HG03439 (cell line): ENCODE measurements around the gene DRC3.

Experiments
- ATAC-seq: cut with Tn5 transposase; IDR thresholded peaks from one replicate; pipeline ENCODE4 v1.9.1; 2021; ENCODE audit warnings: mild to moderate bottlenecking, moderate library complexity; ENCODE audit not compliant: unreplicated experiment

DRC3 gene

DNA sequence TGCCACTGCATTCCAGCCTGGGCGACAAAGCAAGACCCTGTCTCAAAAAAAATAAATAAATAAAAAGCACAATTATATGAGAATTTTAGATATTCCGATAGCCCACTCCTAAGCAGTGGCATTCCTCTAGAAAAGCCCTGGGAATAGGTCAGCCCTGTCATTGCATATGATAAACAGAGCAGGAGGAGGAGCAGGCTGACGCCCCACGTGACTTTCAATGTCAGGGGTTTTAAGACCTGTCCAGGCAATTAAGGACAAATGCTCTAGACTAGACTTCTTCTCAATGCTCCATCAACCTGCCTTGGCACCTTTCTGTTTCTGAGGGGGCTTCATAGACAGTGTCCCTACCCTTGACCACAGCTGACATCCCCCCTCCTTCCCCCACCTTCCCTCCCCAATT lies 8.0 kb upstream of the DRC3 start:
- ATAC-seq, result no peak

DNA sequence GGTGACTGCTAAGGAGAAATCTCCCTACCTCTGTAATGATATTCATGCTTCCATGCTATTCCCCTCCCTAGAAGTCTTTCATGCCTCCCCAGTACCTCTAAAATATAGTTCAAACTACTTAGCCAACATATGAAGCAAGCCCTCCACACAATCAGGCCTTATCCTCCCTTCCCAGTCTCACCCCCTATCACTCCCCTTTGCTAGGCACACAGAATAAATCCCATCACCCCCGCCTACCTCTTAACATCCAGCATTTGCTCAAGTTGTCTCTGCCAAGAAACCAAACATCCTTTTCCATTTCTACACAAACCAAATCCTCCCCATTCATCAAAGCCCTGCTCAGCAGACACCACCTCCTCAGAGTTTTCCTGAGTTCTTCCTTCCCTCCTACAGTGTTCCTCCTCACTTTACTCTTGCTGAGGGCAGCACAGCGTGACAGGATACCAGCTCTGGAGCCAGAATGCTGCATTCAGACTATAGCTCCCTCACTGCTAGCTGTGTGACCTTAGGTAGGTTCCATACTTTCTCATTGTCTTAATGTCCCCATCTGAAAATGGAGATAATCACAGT lies 7.4 kb upstream of the DRC3 start:
- no peak for ATAC-seq

DNA sequence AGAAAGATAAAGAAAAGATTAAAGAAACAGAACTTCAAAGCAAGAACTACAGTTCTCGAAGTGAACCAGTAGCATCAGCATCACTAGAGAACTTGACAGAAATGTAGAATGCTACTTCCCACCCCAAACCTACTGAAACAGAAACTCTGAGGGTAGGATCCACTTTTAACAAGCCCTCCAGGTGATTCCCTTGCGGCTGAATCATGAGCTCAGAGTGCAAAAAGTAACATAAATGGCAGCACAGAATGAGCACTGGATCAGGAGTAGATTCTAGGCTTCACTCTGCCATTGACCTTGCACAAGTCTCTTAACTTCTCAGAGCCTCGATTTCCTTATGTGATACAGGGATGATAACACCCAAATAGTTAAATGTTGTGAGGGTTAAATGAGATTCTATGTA lies 6.3 kb upstream of the DRC3 start:
- ATAC-seq, result no peak

DNA sequence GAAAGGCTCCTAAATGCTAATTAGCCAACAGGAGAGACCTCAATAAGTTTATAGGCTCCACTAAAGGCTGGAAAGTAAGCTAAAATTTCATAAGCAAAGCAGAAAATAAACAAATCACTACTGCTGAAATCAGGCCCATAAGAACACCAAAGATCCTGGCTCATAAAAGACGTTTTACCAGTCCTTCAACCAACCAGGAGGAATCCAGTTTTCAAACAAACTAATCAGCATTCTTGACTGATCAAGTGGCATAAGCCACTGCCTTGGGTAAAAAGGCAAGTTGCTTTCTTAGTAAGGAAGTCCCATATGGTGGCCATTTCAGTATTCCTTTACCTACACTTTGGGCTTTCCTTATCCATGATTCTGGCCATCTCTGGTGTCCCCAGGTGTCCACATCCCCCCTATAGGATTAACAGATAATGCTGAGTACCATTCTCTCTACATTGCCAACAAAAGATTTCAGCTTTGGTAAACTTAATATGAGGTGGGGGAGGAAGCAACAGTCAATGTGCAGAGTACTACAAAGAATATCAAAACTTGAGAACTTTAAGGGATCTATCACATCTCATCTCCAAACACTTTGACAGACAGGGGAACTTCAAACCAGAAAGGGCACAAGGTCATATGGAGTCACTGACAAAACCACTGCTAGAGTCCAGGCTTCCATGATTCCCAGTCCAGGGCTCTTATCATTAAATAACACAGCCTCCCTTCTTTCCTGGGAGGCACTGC lies 1.8 kb upstream of the DRC3 start:
- no peak for ATAC-seq

DNA sequence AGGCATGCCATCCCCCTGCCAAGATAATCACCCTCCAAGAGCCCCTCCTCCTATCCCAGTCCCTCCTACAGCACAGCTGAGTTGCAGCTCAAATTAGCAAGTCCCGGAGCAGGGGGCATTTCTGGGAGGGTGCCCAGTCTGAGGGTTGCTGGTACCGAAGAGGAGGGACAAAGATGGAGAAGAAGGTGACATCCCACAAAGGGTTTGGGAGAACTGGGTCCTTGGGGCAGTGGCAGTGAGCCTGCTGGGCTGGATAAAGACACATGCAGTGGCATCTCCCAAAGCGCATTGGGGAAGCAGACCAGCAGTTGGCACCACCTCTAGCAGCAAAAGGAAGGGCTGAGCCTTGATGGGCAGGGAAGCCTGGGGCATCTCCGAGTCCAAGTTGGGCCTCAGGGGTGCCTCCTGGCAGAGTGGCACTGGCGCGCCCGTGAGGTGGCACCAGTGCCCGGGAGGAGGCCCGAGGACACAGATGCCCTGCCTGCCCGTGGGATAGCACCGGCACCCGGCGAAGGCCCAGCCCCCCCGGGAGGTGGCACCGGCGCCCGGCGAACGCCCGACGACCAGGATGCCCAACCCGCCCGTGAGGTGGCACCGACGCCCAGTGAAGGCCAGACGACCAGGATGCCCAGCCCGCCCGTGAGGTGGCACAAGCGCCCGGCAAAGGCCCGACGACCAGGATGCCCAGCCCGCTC lies 1.1 kb upstream of the DRC3 start:
- peak; percentile 1 for ATAC-seq

DNA sequence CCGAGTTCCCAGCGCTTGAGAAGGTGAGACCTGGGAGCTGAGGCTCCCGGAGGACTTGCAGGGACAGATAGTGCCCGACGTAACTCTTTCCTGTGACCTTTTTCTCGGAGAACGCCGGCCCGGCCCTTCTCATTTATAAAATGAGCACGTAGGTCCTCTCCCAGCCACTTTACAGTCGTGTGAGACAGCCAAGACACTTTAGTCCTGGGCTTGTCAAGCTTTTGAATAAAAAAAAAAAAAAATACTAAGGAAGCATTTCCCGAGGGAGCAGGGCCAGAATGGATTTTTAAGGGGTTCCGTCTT lies 241 bp downstream of the DRC3 start:
- no peak for ATAC-seq

DNA sequence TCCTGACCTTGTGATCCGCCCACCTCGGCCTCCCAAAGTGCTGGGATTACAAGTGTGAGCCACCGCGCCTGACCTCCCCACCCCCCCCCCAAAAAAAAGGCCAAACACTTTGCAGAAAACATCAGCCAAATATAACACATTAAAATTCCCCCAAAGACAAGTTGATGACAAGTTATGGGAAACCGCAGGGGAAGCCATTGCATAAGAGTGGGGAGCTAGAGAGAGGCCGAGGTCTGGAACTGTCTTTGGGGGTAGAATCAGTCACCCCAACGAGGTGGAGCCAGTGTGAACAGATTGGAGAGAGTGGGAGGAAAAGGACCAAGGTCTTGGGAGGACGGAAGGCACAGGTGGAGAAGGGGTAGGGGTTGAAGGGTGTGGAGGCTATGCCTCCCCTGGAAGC lies 2.8 kb downstream of the DRC3 start:
- ATAC-seq, result no peak

DNA sequence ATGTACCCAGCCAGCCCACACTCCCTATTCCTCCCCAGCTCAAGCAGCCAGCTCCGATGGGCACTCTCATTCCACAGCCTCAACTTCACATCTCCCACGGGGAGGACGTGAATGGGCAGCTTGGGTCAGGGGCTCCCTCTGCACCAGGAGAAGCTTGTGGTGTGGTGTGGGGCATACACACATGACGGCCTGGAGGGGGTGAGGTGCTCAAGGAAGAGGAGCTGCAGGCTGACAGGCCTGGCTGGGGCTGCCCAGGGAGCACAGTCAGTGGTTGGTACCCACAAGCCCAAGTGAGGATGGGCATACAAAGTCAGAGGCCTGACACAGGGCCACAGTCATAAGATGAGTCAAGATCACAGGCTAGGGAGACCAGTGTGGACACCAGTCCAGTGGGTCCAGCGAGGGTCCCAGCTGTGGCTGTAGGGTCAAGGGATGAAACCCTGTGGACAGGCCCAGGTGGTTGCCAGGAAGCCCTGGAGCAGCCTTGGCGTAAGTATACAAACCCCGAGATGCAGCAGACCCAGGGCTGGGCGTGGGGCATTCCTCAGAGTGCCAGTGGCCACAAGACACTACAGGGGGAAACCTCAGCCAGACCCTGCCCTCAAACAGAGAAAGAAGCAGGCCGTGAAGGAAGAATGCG lies 4.4 kb downstream of the DRC3 start:
- ATAC-seq, result no peak

DNA sequence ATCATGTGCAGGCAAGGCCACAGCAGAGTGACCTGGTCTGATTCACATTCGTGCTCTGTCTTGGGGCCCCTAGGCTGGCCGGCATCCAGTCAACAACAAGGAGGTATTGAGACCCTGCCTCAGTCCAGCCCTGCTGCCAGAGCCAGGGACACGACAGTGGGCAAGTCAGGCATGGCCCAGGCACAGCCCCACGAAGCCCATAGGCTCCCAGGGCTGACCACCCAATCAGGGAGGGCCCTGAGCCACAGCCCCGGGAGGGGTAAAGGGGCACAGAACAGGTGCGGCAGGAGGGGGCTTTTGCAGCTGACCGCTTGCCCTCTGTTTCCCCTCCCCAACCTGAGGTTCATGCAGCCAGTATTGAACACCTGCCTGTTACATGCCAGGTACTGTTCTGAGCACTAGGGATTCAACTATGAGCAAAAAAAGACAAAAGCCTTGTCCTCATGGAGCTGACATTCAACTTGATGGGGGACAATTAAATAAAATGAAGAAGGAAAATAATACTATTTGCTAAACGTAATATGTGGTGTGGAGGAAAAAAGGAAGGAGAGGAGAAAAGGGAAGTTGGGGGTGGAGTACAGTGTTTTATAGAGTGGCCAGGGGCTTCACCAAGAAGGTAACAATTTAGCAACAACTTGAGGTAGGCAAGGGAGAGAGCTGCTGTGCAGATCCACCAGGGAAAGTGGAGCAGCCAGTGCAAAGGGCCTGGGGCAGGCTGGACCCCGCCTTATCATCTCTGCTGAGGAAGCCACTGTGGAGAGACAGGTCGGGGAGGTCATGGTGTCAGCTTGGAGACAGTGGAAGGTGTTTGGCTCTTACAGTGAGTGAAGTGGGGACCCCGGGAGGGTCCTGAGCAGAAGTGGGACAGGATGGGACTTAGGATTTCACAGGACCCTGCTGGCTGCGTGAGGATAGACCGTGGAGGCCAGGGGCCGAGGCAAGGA lies 6.1 kb downstream of the DRC3 start:
- no peak for ATAC-seq

DNA sequence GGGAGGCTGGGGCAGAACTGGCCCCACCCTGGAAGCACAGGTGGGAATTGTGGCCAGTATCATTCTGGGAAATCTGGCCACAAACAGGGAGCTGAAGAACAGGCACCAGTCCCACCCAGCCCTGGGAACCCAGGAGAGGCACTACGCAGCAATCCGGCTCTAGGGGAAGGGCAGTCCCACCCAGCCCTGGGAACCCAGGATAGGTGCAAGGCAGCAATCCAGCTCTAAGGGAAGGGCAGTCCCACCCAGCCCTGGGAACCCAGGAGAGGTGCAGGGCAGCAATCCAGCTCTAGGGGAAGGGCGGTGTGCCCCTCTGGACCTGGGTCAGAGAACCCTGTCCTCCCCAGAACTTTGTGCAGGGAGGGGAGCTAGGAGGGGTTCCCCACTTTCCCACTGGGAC lies 7.1 kb downstream of the DRC3 start:
- no peak for ATAC-seq

DNA sequence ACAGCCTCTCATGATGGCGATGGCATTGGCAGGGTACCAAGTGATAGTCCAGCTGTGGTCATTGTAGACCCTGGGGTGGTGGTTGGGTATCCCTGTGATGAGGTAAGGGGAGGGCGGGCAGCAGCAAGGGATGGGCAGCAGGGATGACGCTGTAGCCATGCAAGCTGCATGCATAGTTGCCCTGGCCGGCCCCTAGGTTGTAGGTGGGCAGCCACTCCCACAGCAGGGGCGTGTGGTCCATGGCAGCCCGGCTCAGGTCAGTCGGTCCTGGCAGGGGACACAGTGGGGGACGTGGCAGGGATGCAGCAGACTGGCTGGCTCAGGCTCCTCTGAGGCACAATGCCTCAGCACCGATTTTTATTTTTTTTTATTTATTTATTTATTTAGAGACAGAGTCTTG lies 8.7 kb downstream of the DRC3 start:
- no peak for ATAC-seq

DNA sequence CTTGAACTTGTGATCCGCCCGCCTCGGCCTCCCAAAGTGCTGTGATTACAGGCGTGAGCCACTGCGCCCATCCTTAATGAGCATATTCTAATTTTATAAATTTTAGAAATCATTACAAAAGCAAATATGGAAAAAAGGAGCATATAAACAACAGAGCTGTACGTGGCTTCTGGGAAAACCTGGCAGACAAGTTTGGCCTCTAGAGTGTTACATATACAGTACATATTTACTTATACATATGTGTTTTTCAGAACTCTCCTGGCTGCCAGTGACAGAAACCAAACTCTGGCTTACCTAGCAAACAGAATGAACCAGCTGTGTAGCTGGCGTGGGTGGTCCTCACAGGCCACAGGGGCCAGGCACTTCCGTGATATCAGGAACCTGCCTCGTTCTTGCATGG lies 10.1 kb downstream of the DRC3 start:
- no peak for ATAC-seq

DNA sequence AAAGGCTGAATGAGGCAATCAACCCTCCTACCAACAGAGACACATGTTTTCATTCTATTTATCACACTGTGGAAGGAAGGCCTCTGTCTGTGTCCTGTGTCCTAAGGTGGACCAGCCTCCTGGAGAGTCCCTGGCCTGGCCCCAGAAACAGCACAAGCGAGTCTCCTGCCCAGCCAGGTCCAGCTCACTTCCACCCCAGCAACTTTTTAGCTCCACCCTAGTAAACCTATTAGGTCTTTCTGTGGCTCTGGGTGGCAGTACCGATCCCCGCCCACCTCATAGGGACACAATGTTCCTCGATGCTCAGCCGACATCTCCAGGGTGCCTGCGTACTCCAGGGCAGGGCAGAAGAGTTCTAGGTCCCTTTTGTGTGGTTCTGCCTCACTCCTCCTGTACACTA lies 10.7 kb downstream of the DRC3 start:
- no peak for ATAC-seq

DNA sequence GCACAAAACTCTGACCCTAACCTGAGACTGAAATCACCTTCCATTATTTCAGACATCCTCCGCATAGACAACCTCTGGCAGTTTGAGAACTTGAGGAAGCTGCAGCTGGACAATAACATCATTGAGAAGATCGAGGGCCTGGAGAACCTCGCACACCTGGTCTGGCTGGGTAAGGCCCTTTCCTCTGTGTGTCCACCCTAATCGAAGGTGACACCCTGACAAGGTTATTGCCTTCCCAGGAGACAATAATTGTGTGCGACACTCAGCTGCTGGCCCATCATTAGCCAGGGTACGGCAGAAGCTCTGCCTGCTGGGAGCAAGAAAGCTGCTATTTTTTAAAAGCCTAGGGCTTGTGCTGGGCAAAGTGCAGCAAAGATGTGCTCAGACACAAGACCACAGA lies 11.1 kb downstream of the DRC3 start:
- no peak for ATAC-seq

DNA sequence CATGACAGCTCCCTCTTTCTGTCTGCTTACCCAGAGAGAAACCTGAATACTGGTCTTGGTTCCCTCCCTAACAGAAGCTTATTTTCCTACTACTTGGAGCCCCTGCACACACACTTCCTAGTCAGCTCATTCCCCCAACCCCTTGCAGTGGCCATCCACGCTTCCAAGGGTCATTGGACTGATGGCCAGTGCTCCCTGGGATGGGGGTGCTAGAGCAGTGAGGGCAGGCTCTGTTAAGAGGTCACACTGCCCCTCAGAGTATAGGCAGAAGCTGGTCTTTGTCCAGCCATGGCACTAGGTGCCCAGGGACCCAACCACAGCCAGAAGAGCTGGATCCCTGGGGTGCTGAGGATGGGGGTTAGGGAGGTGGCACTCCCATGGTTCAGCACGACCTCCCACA lies 12.5 kb downstream of the DRC3 start:
- no peak for ATAC-seq

DNA sequence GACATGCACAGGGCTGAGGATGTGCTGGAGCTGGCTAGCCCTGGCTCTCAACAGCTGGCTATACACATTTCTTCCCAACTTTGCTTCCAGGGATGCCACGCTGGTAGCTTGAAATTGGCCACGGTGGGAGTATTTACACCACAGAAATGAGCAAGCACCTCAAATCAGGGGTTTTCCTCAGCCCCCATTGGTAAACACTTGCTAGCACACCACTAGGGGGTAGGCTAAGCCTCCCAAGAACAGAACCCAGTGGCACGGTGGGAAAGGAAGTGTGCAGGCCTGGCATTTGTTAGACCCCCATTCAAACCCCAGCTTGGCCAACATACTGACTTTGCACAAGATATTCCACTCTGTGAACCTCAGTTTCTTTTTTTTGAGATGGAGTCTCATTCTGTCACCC lies 12.9 kb downstream of the DRC3 start:
- ATAC-seq, result no peak

DNA sequence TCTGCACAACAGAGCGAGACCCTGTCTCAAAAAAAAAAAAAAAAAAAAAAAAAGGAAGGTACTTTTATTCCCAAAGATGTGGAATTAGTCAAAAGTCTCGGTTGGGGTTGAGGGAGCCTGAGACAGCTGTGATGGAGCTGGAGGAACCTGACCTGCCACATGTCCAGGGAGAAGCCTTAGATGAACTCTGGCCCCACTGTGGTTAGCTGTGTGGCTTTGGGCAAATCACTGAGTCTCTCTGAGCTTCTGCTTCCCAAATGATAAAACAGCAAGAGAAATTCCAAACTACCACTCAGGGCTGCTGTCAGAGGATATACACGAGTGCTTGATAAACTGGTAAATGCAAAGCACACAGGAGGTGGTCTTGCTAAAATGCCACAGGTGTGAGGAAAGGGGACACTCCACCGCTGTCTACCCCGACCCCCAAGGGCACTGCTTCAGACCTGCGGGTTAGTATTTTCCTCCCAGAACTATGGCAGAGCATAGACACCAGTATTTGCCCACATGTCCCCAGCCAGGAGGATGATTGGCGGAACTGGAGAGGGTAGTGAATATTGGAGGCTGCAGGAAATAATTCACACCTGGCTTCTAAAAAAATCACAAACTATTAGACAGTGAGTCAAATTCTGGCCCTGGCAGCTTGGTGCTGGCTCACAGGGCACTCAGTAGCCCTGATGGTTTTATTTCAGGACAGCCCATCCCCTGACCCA lies 14.7 kb downstream of the DRC3 start:
- no peak for ATAC-seq

DNA sequence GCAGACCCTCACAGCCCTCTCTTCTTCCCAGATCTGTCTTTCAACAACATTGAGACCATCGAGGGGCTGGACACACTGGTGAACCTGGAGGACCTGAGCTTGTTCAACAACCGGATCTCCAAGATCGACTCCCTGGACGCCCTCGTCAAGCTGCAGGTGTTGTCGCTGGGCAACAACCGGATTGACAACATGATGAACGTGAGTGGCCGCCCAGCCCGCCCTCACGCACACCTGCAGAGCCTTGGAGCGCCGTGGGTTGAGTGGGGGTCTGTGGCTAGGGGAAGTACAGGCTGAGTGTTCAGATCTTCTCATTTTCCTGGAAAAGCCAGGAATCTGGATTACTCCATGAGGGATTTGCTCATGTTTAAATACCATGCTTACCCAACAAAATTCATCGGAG lies 15.2 kb downstream of the DRC3 start:
- ATAC-seq, result no peak

DNA sequence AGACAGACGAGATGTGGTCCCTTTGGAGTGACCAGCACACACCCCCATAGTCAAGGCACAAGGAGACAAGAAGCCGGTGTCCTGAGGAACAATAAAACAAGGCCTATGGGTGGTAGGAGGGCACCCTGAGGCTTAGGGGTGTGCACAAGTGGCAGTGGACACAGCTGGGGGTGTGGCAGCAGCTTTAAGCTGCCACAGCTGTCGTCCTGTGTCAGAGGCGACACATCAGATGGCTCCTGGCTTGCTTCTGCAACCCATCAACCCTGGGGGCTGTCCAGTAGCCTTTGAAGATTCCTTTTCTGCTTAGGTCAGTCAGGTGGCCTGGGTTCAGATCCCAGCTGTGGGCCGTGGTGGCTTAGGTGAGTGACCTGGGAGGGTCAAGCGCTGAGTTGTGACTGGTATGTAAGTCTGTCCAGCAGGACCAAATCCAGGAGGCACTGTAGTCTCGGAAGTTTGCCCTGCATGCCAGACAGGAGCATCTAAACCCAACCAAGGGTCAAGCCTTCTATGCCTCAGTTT lies 15.8 kb downstream of the DRC3 start:
- no peak for ATAC-seq

DNA sequence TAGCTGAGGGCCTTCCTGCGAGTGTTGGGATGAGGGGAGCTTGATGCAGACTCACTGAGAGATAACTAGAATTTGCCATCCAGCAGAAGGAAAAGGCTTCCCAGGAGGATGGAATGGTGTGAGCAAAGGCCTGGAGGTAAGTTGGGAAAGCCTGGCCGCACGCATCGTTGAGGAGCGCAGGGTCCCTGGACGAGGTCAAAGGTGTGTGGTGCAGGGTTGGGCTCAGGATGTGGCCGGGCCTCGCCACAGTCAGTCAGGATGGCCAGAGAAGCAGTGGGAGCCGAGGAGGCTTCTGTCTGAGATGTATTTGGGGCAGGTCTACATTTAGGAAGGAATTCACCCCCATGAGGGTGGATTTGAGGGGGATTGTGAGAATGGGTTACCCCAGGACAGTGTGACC lies 16.4 kb downstream of the DRC3 start:
- no peak for ATAC-seq
